Measurements from ENCODE around the gene KRTAP5-9. TPM values are rescaled to one million over a fixed set of nuclear protein-coding genes. Genes with fewer than 3 reads are reported as not detected.

KRTAP5-9 gene
- polyA plus RNA-seq, 2 of the 4 experiments (the other 2 are of a cell fraction) = not detected

- DNase-seq (ENCODE audit: low read depth in 1 of 2, low spot score in 1 of 2) (no peak), FAIRE-seq (no peak), ATAC-seq (no peak)
- no peak overlapping the region for H3K4me3 ChIP-seq
- no peak for TF ChIP-seq FOSL2 (IDR thresholded peaks at IDR 0.05)
- no peak for TF ChIP-seq FOSL2 (CRISPR knock-in tag; IDR thresholded peaks at IDR 0.05)
- TF ChIP-seq RNF2 (IDR thresholded peaks at IDR 0.05; ENCODE audit: borderline replicate concordance, low read depth) = no peak
- no peak for TF ChIP-seq KDM5A (IDR thresholded peaks at IDR 0.05)
- no peak for TF ChIP-seq ESRRA (IDR thresholded peaks at IDR 0.05; ENCODE audit: borderline replicate concordance, low read length)
- H3K4me2 ChIP-seq = no peak overlapping the region
- POLR2A ChIA-PET = no interaction called here
- H3K27ac ChIP-seq = no peak overlapping the region
- peaks cover 11% of the 10 kb centered on the region for H3K4me1 ChIP-seq
- CTCF ChIA-PET = interaction anchor here (0.9 kb wide), 1 partner anchor 11 kb away, joined by 4 read pairs; no protein-coding TSS in a partner anchor
- 0 out of 3 replicates have a peak, but pooled peaks cover 1% of the 10 kb centered on the region for H3K9me3 ChIP-seq
- 84% methylated on average over 10 of the region's 10 CpGs for WGBS (ENCODE audit: missing lambda C conversion rate)
Measured at GRCh38 chr11:71504531-71504930, 43.7 kb upstream of the KRTAP5-9 start.

- Histone ChIP-seq H3K4me3 (no peak overlapping the region), H3K4me1 (peaks cover 8% of the 10 kb centered on the region), H3K27ac (no peak overlapping the region), H3K4me2 (no peak overlapping the region), H3K9me3 (0 out of 3 replicates have a peak, but pooled peaks cover 6% of the 10 kb centered on the region)
- no peak for FAIRE-seq
- DNase-seq (ENCODE audit: low read depth in 1 of 2, low spot score in 1 of 2) = no peak
- POLR2A ChIA-PET = no interaction called here
- 62% methylated on average over 2 of the region's 2 CpGs for WGBS (ENCODE audit: missing lambda C conversion rate)
- ATAC-seq = no peak
- TF ChIP-seq CHD2 (IDR thresholded peaks at IDR 0.05; ENCODE audit: low read length, partially characterized antibody) (no peak), SMC3 (IDR thresholded peaks at IDR 0.05) (no peak), GATA3 (IDR thresholded peaks at IDR 0.05; ENCODE audit: borderline replicate concordance) (no peak), RAD21 (conservative IDR thresholded peaks at IDR 0.05 in 1 of 2, IDR thresholded peaks at IDR 0.05 in 1 of 2) (no peak)
- CTCF ChIA-PET = no interaction called here
Measured at GRCh38 chr11:71505001-71505400, 43.2 kb upstream of the KRTAP5-9 start.

GRCh38 chr11:71505781-71506180, 42.4 kb upstream of the KRTAP5-9 start:
- CTCF ChIA-PET = no interaction called here

More at GRCh38 chr11:71505781-71506180, 42.4 kb upstream of the KRTAP5-9 start:
- Histone ChIP-seq H3K4me3 (no peak overlapping the region), H3K4me2 (no peak overlapping the region), H3K4me1 (peaks cover under 1% of the 10 kb centered on the region; the same call in 2 of the 3 replicates), H3K9me3 (0 out of 3 replicates have a peak, but pooled peaks cover 6% of the 10 kb centered on the region), H3K27ac (no peak overlapping the region)
- no peak for DNase-seq (ENCODE audit: low read depth in 1 of 2, low spot score in 1 of 2)
- POLR2A ChIA-PET = no interaction called here
- WGBS (ENCODE audit: missing lambda C conversion rate) = 81% methylated on average over 9 of the region's 9 CpGs
- no peak for ATAC-seq
- no peak for TF ChIP-seq HOXB13 (CRISPR knock-in tag; IDR thresholded peaks at IDR 0.05; ENCODE audit: low read depth)
- TF ChIP-seq FOSB (CRISPR knock-in tag; IDR thresholded peaks at IDR 0.05) = no peak
- no peak for TF ChIP-seq RNF2 (IDR thresholded peaks at IDR 0.05; ENCODE audit: borderline replicate concordance, low read depth)
- TF ChIP-seq RAD21 (conservative IDR thresholded peaks at IDR 0.05 in 1 of 2, IDR thresholded peaks at IDR 0.05 in 1 of 2) = no peak
- no peak for TF ChIP-seq MAZ (IDR thresholded peaks at IDR 0.05; ENCODE audit: borderline replicate concordance, low read depth, low read length)
- no peak for TF ChIP-seq MYC (IDR thresholded peaks at IDR 0.05; ENCODE audit: borderline replicate concordance, low read length)
- no peak for TF ChIP-seq JUN (IDR thresholded peaks at IDR 0.05)
- no peak for TF ChIP-seq ZNF302 (CRISPR knock-in tag; IDR thresholded peaks at IDR 0.05)
- TF ChIP-seq HES2 (IDR thresholded peaks at IDR 0.05) = no peak
- no peak for TF ChIP-seq RFX5 (IDR thresholded peaks at IDR 0.05)
- no peak for TF ChIP-seq USF2 (IDR thresholded peaks at IDR 0.05)
- TF ChIP-seq SMC3 (IDR thresholded peaks at IDR 0.05) = no peak
- no peak for TF ChIP-seq ATOH8 (CRISPR knock-in tag; IDR thresholded peaks at IDR 0.05; ENCODE audit: low read depth)
- no peak for TF ChIP-seq CHD4 (IDR thresholded peaks at IDR 0.05; ENCODE audit: borderline replicate concordance)
- no peak for TF ChIP-seq KDM5A (IDR thresholded peaks at IDR 0.05)
- TF ChIP-seq ZFP36 (IDR thresholded peaks at IDR 0.05; ENCODE audit: borderline replicate concordance, partially characterized antibody) = no peak
- TF ChIP-seq HMGXB4 (CRISPR knock-in tag; IDR thresholded peaks at IDR 0.05; ENCODE audit: borderline replicate concordance) = no peak
- no peak for TF ChIP-seq ELK1 (IDR thresholded peaks at IDR 0.05; ENCODE audit: low read depth, low read length)
- FAIRE-seq = no peak
